WTC11 (cell line): ENCODE data around the gene PPP1R14B. TPM values are rescaled to one million over a fixed set of nuclear protein-coding genes. Genes with fewer than 3 reads are reported as not detected.
A peak's percentile ranks its signal among the peaks of the same experiment; 100 is the strongest.

ENCODE experiments used
- ATAC-seq: fragments of 200-7000 bp; cut with Tn5 transposase; 2 replicates; pipeline ENCODE4 v1.10.0; 2021; ENCODE audit warnings: mild to moderate bottlenecking, moderate library complexity
- CTCF ChIA-PET: fragments of 300-600 bp; sonication (Branson Sonifier 250); formaldehyde crosslinking; loops from one replicate; lab custom pipeline; 2021; ENCODE audit warnings: antibody characterized with exemption; lab: Charles Lee
- POLR2A ChIA-PET: fragments of 350-600 bp; sonication (Branson Sonifier 250); formaldehyde crosslinking; loops from one replicate; lab custom pipeline; 2021; ENCODE audit warnings: antibody characterized with exemption; lab: Charles Lee
- DNase-seq: peaks from one replicate; pipeline ENCODE4 v3.0.0; 2021; ENCODE audit warnings: low spot score
- H3K27ac Mint-ChIP-seq: 2 replicates; pipeline ENCODE4 v1.8.0; 2021; ENCODE audit warnings: mixed read lengths
- H3K27me3 Mint-ChIP-seq: 2 replicates; pipeline ENCODE4 v1.8.0; 2021; ENCODE audit warnings: low read depth, mild to moderate bottlenecking, moderate library complexity, mixed read lengths
- H3K36me3 Mint-ChIP-seq: 2 replicates; pipeline ENCODE4 v1.8.0; 2021; ENCODE audit warnings: mixed read lengths
- H3K4me1 Mint-ChIP-seq: 2 replicates; pipeline ENCODE4 v1.8.0; 2022; ENCODE audit warnings: mixed read lengths
- H3K4me3 Mint-ChIP-seq: 2 replicates; pipeline ENCODE4 v1.8.0; 2021; ENCODE audit warnings: mild to moderate bottlenecking, moderate library complexity, mixed read lengths
- H3K9me3 Mint-ChIP-seq: 2 replicates; pipeline ENCODE4 v1.8.0; 2021; ENCODE audit warnings: mixed read lengths
- CBFB ChIP-seq: sonication (generic); formaldehyde crosslinking; IDR thresholded peaks from 2 replicates; pipeline ENCODE4 v1.8.1; 2022; ENCODE audit warnings: mild to moderate bottlenecking, low read depth, missing genetic modification reagents
- E2F1 ChIP-seq: sonication (generic); formaldehyde crosslinking; IDR thresholded peaks from 2 replicates; pipeline ENCODE4 v1.8.0; 2022; ENCODE audit warnings: mild to moderate bottlenecking, missing genetic modification reagents
- E2F5 ChIP-seq: sonication (generic); formaldehyde crosslinking; IDR thresholded peaks from 2 replicates; pipeline ENCODE4 v1.8.1; 2022; ENCODE audit warnings: mild to moderate bottlenecking, moderate library complexity, missing genetic modification reagents
- ETV6 ChIP-seq: sonication (generic); formaldehyde crosslinking; IDR thresholded peaks from 2 replicates; pipeline ENCODE4 v1.8.1; 2022; ENCODE audit warnings: mild to moderate bottlenecking, missing genetic modification reagents
- FOXP4 ChIP-seq: sonication (generic); formaldehyde crosslinking; IDR thresholded peaks from 2 replicates; pipeline ENCODE4 v1.8.0; 2022; ENCODE audit warnings: mild to moderate bottlenecking, missing genetic modification reagents
- OVOL2 ChIP-seq: fragments of 250-450 bp; sonication (Bioruptor Pico); IDR thresholded peaks from 2 replicates; pipeline ENCODE4 v1.9.0; 2021; ENCODE audit warnings: mild to moderate bottlenecking, borderline replicate concordance
- SMAD4 ChIP-seq: sonication (generic); formaldehyde crosslinking; IDR thresholded peaks from 2 replicates; pipeline ENCODE4 v1.8.0; 2022; ENCODE audit warnings: mild to moderate bottlenecking, missing genetic modification reagents
- SOX15 ChIP-seq: fragments of 250-450 bp; sonication (Bioruptor Pico); IDR thresholded peaks from 2 replicates; pipeline ENCODE4 v1.9.0; 2021; ENCODE audit warnings: mild to moderate bottlenecking
- SP1 ChIP-seq: sonication (generic); formaldehyde crosslinking; conservative IDR thresholded peaks from 2 replicates; pipeline ENCODE4 v1.8.1; 2022; ENCODE audit warnings: missing genetic modification reagents
- TCF7 ChIP-seq: sonication (generic); formaldehyde crosslinking; IDR thresholded peaks from 2 replicates; pipeline ENCODE4 v1.8.0; 2022; ENCODE audit warnings: mild to moderate bottlenecking, low read depth, missing genetic modification reagents, moderate library complexity
- TEAD4 ChIP-seq: sonication (generic); formaldehyde crosslinking; IDR thresholded peaks from 2 replicates; pipeline ENCODE4 v1.8.0; 2022; ENCODE audit warnings: mild to moderate bottlenecking, missing genetic modification reagents
- ZNF232 ChIP-seq: sonication (generic); formaldehyde crosslinking; IDR thresholded peaks from 2 replicates; pipeline ENCODE4 v1.8.0; 2022; ENCODE audit warnings: mild to moderate bottlenecking, missing genetic modification reagents
- total RNA-seq: library from RNA; stranded (reverse); gene quantifications from 3 replicates; pipeline ENCODE4 v1.2.3, GENCODE V29; 2021

PPP1R14B gene
- total RNA-seq, 1 experiment from 2014 or later: 471 TPM

- 0 out of 2 replicates have a peak, but pooled peaks have one; percentile 29 for TF ChIP-seq FOXP4 (CRISPR knock-in tag)
- no peak for TF ChIP-seq E2F1 (CRISPR knock-in tag)
- TF ChIP-seq TEAD4 (CRISPR knock-in tag): no peak
- 0 out of 2 replicates have a peak, but pooled peaks have one; percentile 76 for TF ChIP-seq SP1 (CRISPR knock-in tag)
- peak; percentile 65; the same call in 1 of the 2 replicates for TF ChIP-seq E2F5
- no peak for TF ChIP-seq OVOL2 (CRISPR knock-in tag)
- TF ChIP-seq SMAD4 (CRISPR knock-in tag): no peak
- peak; percentile 91 for TF ChIP-seq ETV6 (CRISPR knock-in tag)
Measured at GRCh38 chr11:64225608-64226506, 20.9 kb downstream of the PPP1R14B start, which contains the start of the genes NUDT22 and TRPT1 (continued).

GRCh38 chr11:64224891-64225607 lies 21.7 kb downstream of the PPP1R14B start:
- ChIA-PET CTCF (interaction anchor here (0.5 to 3.8 kb wide), 10 partner anchors 10 to 1363 kb away, joined by 3 to 27 read pairs (median 7); partner anchors contain the start of genes ESRRA, FERMT3, MACROD1 and PLCB3), POLR2A (interaction anchor here (0.6 to 1.0 kb wide), 2 partner anchors 19 to 21 kb away, joined by 3 read pairs; no protein-coding TSS in a partner anchor)
- ATAC-seq (no peak), DNase-seq (no peak)
- no peaks in the 10 kb centered on the region for H3K27me3 Mint-ChIP-seq
- H3K9me3 Mint-ChIP-seq: no peaks in the 10 kb centered on the region
- H3K27ac Mint-ChIP-seq: peak overlapping the region; percentile 57
- no peaks in the 10 kb centered on the region for H3K36me3 Mint-ChIP-seq
- H3K4me3 Mint-ChIP-seq: peak overlapping the region; percentile 81
- H3K4me1 Mint-ChIP-seq: peaks cover 23% of the 10 kb centered on the region
- 0 out of 2 replicates have a peak, but pooled peaks have one; percentile 9 for TF ChIP-seq SP1 (CRISPR knock-in tag)
- 0 out of 2 replicates have a peak, but pooled peaks have one; percentile 5 for TF ChIP-seq CBFB
- TF ChIP-seq TCF7 (CRISPR knock-in tag): 0 out of 2 replicates have a peak, but pooled peaks have one; percentile 48
- no peak for TF ChIP-seq ZNF232

GRCh38 chr11:64224151-64224890 lies 22.4 kb downstream of the PPP1R14B start:
- Mint-ChIP-seq H3K4me1 (peaks cover 16% of the 10 kb centered on the region), H3K9me3 (no peaks in the 10 kb centered on the region), H3K4me3 (peak overlapping the region; percentile 81), H3K27me3 (no peaks in the 10 kb centered on the region), H3K36me3 (no peaks in the 10 kb centered on the region), H3K27ac (no peak overlapping the region)
- ChIA-PET CTCF (interaction anchor here (0.7 to 2.1 kb wide), 4 partner anchors 17 to 45 kb away, joined by 3 to 7 read pairs (median 4); partner anchors contain the start of gene STIP1), POLR2A (interaction anchor here (1.0 kb wide), 1 partner anchor 20 kb away, joined by 3 read pairs; no protein-coding TSS in a partner anchor)
- no peak for DNase-seq
- no peak for TF ChIP-seq SOX15 (CRISPR knock-in tag)
- ATAC-seq: no peak
